GM23338 (cell line): ENCODE data around the gene PHF8. TPM values are rescaled to one million over a fixed set of nuclear protein-coding genes. Genes with fewer than 3 reads are reported as not detected.

Experiments used
- CREB1 ChIP-seq: fragments of 250-450 bp; sonication (Bioruptor Pico); IDR thresholded peaks from 2 replicates; pipeline ENCODE4 v1.5.0; 2020; ENCODE audit warnings: low read depth, mild to moderate bottlenecking, moderate library complexity
- EZH2 ChIP-seq: fragments of 200-600 bp; sonication (generic); IDR thresholded peaks from one replicate; pipeline ENCODE4 v1.8.0; 2017; ENCODE audit warnings: antibody characterized with exemption, mild to moderate bottlenecking, low read depth; ENCODE audit not compliant: unreplicated experiment
- JUNB ChIP-seq: IDR thresholded peaks from one replicate; pipeline ENCODE4 v1.6.1; 2016; ENCODE audit warnings: antibody characterized with exemption; ENCODE audit not compliant: unreplicated experiment
- POLR2AphosphoS5 ChIP-seq: IDR thresholded peaks from 2 replicates; pipeline ENCODE4 v1.6.1; 2016; ENCODE audit warnings: antibody characterized with exemption, low read depth
- REST ChIP-seq: IDR thresholded peaks from one replicate; pipeline ENCODE4 v1.6.1; 2018; ENCODE audit warnings: antibody characterized with exemption; ENCODE audit not compliant: unreplicated experiment
- ZNF114 ChIP-seq: fragments of 250-450 bp; sonication (Bioruptor Pico); IDR thresholded peaks from 2 replicates; pipeline ENCODE4 v1.5.0; 2020; ENCODE audit warnings: mild to moderate bottlenecking, moderate library complexity
- polyA plus RNA-seq: library from polyadenylated mRNA; unstranded; fragments of >200 nt; fragmentation: Nextera tagmentation; extraction: Ambion mirVana; gene quantifications from 2 replicates; pipeline ENCODE4 v1.2.1, GENCODE V29; 2016
- total RNA-seq: library from RNA; depleted of rRNA; stranded (reverse); fragments of >200 nt; shearing (Covaris generic); gene quantifications from 2 replicates; pipeline ENCODE4 v1.2.3, GENCODE V29; 2014
- TF ChIP-seq, protein P1 (sequence below): fragments of 250-450 bp; sonication (Bioruptor Pico); IDR thresholded peaks from 2 replicates; pipeline ENCODE4 v1.5.0; 2020; ENCODE audit warnings: mild to moderate bottlenecking, moderate library complexity

PHF8 gene
- total and polyA plus RNA-seq, 2 experiments from 2014 or later, result 12.8 to 30.6 TPM

DNA sequence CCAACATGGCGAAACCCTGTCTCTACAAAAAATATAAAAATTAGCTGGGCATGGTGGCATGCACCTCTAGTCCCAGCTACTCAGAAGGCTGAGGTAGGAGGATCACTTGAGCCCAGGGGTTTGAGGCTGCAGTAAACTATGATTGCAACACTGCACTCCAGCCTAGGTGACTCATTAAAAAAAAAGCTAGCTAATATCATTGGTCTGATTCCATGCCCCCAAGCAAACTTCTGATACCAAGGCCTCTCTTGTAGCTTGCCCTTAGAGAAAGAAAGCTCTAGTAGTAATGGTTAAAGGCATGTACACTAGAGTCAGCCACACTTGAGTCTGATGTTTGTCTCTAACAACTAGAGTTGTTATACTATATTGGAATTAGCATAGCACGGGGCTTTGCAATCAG, 32.6 kb upstream of the PHF8 start (continued):
- TF ChIP-seq REST (no peak), POLR2AphosphoS5 (no peak), ZNF114 (CRISPR knock-in tag) (no peak), JUNB (no peak), EZH2 (no peak), CREB1 (CRISPR knock-in tag) (no peak)
- TF ChIP-seq, protein P1, sequence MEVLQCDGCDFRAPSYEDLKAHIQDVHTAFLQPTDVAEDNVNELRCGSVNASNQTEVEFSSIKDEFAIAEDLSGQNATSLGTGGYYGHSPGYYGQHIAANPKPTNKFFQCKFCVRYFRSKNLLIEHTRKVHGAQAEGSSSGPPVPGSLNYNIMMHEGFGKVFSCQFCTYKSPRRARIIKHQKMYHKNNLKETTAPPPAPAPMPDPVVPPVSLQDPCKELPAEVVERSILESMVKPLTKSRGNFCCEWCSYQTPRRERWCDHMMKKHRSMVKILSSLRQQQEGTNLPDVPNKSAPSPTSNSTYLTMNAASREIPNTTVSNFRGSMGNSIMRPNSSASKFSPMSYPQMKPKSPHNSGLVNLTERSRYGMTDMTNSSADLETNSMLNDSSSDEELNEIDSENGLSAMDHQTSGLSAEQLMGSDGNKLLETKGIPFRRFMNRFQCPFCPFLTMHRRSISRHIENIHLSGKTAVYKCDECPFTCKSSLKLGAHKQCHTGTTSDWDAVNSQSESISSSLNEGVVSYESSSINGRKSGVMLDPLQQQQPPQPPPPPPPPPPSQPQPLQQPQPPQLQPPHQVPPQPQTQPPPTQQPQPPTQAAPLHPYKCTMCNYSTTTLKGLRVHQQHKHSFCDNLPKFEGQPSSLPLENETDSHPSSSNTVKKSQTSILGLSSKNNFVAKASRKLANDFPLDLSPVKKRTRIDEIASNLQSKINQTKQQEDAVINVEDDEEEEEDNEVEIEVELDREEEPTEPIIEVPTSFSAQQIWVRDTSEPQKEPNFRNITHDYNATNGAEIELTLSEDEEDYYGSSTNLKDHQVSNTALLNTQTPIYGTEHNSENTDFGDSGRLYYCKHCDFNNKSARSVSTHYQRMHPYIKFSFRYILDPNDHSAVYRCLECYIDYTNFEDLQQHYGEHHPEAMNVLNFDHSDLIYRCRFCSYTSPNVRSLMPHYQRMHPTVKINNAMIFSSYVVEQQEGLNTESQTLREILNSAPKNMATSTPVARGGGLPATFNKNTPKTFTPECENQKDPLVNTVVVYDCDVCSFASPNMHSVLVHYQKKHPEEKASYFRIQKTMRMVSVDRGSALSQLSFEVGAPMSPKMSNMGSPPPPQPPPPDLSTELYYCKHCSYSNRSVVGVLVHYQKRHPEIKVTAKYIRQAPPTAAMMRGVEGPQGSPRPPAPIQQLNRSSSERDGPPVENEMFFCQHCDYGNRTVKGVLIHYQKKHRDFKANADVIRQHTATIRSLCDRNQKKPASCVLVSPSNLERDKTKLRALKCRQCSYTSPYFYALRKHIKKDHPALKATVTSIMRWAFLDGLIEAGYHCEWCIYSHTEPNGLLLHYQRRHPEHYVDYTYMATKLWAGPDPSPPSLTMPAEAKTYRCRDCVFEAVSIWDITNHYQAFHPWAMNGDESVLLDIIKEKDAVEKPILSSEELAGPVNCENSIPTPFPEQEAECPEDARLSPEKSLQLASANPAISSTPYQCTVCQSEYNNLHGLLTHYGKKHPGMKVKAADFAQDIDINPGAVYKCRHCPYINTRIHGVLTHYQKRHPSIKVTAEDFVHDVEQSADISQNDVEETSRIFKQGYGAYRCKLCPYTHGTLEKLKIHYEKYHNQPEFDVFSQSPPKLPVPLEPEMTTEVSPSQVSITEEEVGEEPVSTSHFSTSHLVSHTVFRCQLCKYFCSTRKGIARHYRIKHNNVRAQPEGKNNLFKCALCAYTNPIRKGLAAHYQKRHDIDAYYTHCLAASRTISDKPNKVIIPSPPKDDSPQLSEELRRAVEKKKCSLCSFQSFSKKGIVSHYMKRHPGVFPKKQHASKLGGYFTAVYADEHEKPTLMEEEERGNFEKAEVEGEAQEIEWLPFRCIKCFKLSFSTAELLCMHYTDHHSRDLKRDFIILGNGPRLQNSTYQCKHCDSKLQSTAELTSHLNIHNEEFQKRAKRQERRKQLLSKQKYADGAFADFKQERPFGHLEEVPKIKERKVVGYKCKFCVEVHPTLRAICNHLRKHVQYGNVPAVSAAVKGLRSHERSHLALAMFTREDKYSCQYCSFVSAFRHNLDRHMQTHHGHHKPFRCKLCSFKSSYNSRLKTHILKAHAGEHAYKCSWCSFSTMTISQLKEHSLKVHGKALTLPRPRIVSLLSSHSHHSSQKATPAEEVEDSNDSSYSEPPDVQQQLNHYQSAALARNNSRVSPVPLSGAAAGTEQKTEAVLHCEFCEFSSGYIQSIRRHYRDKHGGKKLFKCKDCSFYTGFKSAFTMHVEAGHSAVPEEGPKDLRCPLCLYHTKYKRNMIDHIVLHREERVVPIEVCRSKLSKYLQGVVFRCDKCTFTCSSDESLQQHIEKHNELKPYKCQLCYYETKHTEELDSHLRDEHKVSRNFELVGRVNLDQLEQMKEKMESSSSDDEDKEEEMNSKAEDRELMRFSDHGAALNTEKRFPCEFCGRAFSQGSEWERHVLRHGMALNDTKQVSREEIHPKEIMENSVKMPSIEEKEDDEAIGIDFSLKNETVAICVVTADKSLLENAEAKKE (CRISPR knock-in tag), result no peak
